DOHH2 (cell line): ENCODE results near the gene ESRRG.

ENCODE experiments used
- H3F3A ChIP-seq: fragments of 200-600 bp; sonication (generic), shearing (Covaris generic); 2 replicates; pipeline ENCODE4 v1.6.0; 2016; ENCODE audit warnings: antibody characterized with exemption, mild to moderate bottlenecking; ENCODE audit not compliant: control insufficient read depth, insufficient read depth
- H3K27ac ChIP-seq: fragments of 200-600 bp; sonication (generic); 2 replicates; pipeline ENCODE4 v1.5.1; 2014; ENCODE audit warnings: low read depth, mild to moderate bottlenecking, low read length, moderate library complexity
- H3K27me3 ChIP-seq: fragments of 200-600 bp; sonication (generic); 2 replicates; pipeline ENCODE4 v1.6.1; 2014; ENCODE audit warnings: mild to moderate bottlenecking, low read length, mixed read lengths; ENCODE audit not compliant: control insufficient read depth
- H3K36me3 ChIP-seq: fragments of 200-600 bp; sonication (generic); 2 replicates; pipeline ENCODE4 v1.6.1; 2014; ENCODE audit warnings: mild to moderate bottlenecking, low read length, moderate library complexity, mixed read lengths; ENCODE audit not compliant: control insufficient read depth
- H3K4me1 ChIP-seq: fragments of 200-600 bp; sonication (generic); 2 replicates; pipeline ENCODE4 v1.6.1; 2014; ENCODE audit warnings: mild to moderate bottlenecking, low read length, mixed read lengths; ENCODE audit not compliant: control insufficient read depth
- H3K4me2 ChIP-seq: fragments of 200-600 bp; sonication (generic); 2 replicates; pipeline ENCODE4 v1.6.0; 2014; ENCODE audit warnings: mild to moderate bottlenecking, low read length, moderate library complexity
- H3K4me3 ChIP-seq: fragments of 200-600 bp; sonication (generic); 2 replicates; pipeline ENCODE4 v1.5.1; 2014; ENCODE audit warnings: mild to moderate bottlenecking, low read length, mixed read lengths
- H3K79me2 ChIP-seq: fragments of 200-600 bp; sonication (generic); 2 replicates; pipeline ENCODE4 v1.6.1; 2014; ENCODE audit warnings: mild to moderate bottlenecking, low read length, mixed read lengths; ENCODE audit not compliant: control insufficient read depth
- H3K9me2 ChIP-seq: fragments of 200-600 bp; sonication (generic); replicated peaks from 2 replicates; pipeline ENCODE4 v1.6.1; 2014; ENCODE audit warnings: mild to moderate bottlenecking, low read length, mixed read lengths; ENCODE audit not compliant: control insufficient read depth
- H3K9me3 ChIP-seq: fragments of 200-600 bp; sonication (generic); 2 replicates; pipeline ENCODE4 v1.6.1; 2014; ENCODE audit warnings: antibody characterized with exemption, low read length, mixed read lengths; ENCODE audit not compliant: control insufficient read depth, insufficient read depth
- H4K20me1 ChIP-seq: fragments of 200-600 bp; sonication (generic); 2 replicates; pipeline ENCODE4 v1.6.0; 2014; ENCODE audit warnings: low read depth, mild to moderate bottlenecking, antibody characterized with exemption, low read length, moderate library complexity; ENCODE audit not compliant: control insufficient read depth, insufficient read depth
- EZH2phosphoT487 ChIP-seq: fragments of 200-600 bp; sonication (generic); IDR thresholded peaks from 2 replicates; pipeline ENCODE4 v1.6.1; 2017; ENCODE audit warnings: borderline replicate concordance, mild to moderate bottlenecking, antibody characterized with exemption, low read length, moderate library complexity, mixed read lengths
- TF ChIP-seq, protein P1 (sequence below): fragments of 200-600 bp; sonication (generic); IDR thresholded peaks from one replicate; pipeline ENCODE4 v1.5.1; 2014; ENCODE audit warnings: antibody characterized with exemption, mild to moderate bottlenecking, low read depth, low read length; ENCODE audit not compliant: poor library complexity, severe bottlenecking

ESRRG gene

DNA sequence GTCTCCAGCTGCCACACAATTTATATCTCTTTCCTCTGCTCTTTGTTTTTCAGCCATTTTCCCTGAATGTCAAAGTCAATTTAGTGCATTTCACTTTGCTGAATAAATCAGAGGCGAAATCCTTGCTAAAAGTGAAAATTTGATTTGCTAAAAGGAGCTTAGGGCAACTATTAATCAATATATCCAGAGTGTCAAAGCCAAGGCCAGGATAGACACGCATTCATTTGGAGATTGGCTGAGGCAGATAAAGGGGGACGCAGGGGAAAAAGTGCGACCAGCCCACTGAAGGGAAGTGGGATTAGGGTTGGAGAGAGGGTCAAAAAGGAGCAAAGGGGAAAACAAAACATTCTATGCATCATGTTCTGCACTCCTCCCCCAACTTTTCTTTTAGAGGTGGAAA, 167.6 kb downstream of the ESRRG start:
- H3K36me3 ChIP-seq, result no peaks in the 10 kb centered on the region
- no peaks in the 10 kb centered on the region for H3K79me2 ChIP-seq
- no peak overlapping the region for H3K27ac ChIP-seq
- H3K4me1 ChIP-seq, result no peaks in the 10 kb centered on the region
- no peaks in the 10 kb centered on the region for H4K20me1 ChIP-seq
- no peaks in the 10 kb centered on the region for H3K9me3 ChIP-seq
- no peaks in the 10 kb centered on the region for H3K9me2 ChIP-seq
- H3K4me3 ChIP-seq, result no peak overlapping the region
- no peaks in the 10 kb centered on the region for H3K27me3 ChIP-seq
- no peaks in the 10 kb centered on the region for H3F3A ChIP-seq
- no peak for TF ChIP-seq EZH2phosphoT487
- TF ChIP-seq, protein P1, sequence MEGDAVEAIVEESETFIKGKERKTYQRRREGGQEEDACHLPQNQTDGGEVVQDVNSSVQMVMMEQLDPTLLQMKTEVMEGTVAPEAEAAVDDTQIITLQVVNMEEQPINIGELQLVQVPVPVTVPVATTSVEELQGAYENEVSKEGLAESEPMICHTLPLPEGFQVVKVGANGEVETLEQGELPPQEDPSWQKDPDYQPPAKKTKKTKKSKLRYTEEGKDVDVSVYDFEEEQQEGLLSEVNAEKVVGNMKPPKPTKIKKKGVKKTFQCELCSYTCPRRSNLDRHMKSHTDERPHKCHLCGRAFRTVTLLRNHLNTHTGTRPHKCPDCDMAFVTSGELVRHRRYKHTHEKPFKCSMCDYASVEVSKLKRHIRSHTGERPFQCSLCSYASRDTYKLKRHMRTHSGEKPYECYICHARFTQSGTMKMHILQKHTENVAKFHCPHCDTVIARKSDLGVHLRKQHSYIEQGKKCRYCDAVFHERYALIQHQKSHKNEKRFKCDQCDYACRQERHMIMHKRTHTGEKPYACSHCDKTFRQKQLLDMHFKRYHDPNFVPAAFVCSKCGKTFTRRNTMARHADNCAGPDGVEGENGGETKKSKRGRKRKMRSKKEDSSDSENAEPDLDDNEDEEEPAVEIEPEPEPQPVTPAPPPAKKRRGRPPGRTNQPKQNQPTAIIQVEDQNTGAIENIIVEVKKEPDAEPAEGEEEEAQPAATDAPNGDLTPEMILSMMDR, result no peak
- no peak overlapping the region for H3K4me2 ChIP-seq

DNA sequence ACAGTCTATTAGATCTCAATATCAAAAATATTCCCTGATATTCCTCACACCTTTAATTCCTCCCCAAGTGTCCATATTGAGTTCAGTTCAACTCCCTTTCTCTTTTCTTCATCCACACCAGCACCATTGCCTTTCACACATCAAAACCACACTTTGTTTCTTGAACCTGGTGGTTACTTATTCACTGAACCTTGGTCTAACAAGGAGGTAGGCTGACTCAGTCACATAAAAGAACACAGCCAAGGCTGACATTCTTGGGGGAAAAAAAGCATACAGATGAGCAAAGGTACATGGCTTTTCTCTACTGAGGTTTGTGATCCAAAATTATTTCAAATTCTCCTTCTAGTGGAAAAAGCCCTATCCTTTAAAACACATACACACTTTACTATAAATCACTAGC, 168.3 kb downstream of the ESRRG start:
- no peaks in the 10 kb centered on the region for H3K9me2 ChIP-seq
- H3K4me1 ChIP-seq, result no peaks in the 10 kb centered on the region
- H4K20me1 ChIP-seq, result no peaks in the 10 kb centered on the region
- no peak overlapping the region for H3K4me3 ChIP-seq
- H3K27me3 ChIP-seq, result no peaks in the 10 kb centered on the region
- H3K27ac ChIP-seq, result no peak overlapping the region
- TF ChIP-seq EZH2phosphoT487, result no peak
- TF ChIP-seq, protein P1, result no peak
- H3K79me2 ChIP-seq, result no peaks in the 10 kb centered on the region
- no peaks in the 10 kb centered on the region for H3F3A ChIP-seq
- no peak overlapping the region for H3K4me2 ChIP-seq
- no peaks in the 10 kb centered on the region for H3K9me3 ChIP-seq
- H3K36me3 ChIP-seq, result no peaks in the 10 kb centered on the region

DNA sequence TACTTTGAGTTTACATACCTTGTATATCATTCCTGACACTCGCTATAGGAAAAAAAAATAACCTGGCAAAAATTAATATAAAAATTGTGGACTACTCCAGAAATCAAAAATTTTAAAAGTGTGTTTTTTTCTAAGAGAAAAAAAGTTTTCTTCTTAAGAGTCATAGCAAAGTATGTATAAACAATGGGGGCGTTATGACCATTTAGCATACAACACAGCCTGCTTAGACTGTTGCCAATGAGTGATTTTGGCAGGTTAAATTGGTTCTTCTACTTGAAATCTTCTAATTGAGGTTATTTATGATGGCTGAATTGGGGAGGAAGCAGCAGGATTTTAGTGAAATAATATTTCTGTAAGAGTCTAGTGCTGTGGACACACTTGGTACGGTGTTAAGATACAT, 169.5 kb downstream of the ESRRG start:
- Histone ChIP-seq H3F3A (no peaks in the 10 kb centered on the region), H3K27me3 (no peaks in the 10 kb centered on the region), H3K36me3 (no peaks in the 10 kb centered on the region), H3K27ac (no peak overlapping the region), H3K4me3 (no peak overlapping the region), H4K20me1 (no peaks in the 10 kb centered on the region), H3K79me2 (no peaks in the 10 kb centered on the region), H3K4me1 (no peaks in the 10 kb centered on the region), H3K4me2 (no peak overlapping the region), H3K9me3 (no peaks in the 10 kb centered on the region), H3K9me2 (no peaks in the 10 kb centered on the region)
- TF ChIP-seq, protein P1, result no peak
- no peak for TF ChIP-seq EZH2phosphoT487

DNA sequence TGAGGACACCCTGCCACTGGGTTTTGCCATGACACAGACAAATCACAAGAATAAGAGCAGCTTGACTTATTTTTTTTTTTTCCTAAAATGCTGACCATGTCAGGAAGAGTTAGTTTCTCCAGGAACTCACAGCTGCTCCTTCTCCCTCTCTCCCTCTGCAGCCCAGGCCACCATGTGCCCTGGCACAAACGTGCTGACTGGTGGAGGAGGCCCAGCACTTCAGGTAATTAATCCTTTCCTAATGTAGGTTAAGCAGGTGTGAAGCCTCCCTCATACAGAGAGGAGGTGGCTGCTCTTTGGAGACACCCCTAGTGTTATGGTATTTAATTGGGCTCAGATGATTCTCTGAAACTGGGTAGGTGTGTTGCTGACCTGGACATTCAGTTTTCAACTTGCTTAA, 170.2 kb downstream of the ESRRG start:
- Histone ChIP-seq H3K4me3 (no peak overlapping the region), H3K27me3 (no peaks in the 10 kb centered on the region), H3K4me1 (no peaks in the 10 kb centered on the region)

More for the DNA sequence above, 170.2 kb downstream of the ESRRG start:
- H3K79me2 ChIP-seq, result no peaks in the 10 kb centered on the region
- H3K9me2 ChIP-seq, result no peaks in the 10 kb centered on the region
- H3K36me3 ChIP-seq, result no peaks in the 10 kb centered on the region
- no peak overlapping the region for H3K4me2 ChIP-seq
- H3F3A ChIP-seq, result no peaks in the 10 kb centered on the region
- no peaks in the 10 kb centered on the region for H4K20me1 ChIP-seq
- no peak overlapping the region for H3K27ac ChIP-seq
- TF ChIP-seq, protein P1, result no peak
- TF ChIP-seq EZH2phosphoT487, result no peak
- H3K9me3 ChIP-seq, result no peaks in the 10 kb centered on the region
